Measurements from ENCODE around the gene SEC16A. TPM values are rescaled to one million over a fixed set of nuclear protein-coding genes. Genes with fewer than 3 reads are reported as not detected.

The SEC16A gene
- total and polyA plus RNA-seq, 3 donors from 2014 or later: 67.8 to 103 (median 90.4) TPM

- WGBS, 2 donors: 0% methylated on average over 1 to 42 of the region's 63 CpGs
- DNase-seq: peak; percentile 91
- Histone ChIP-seq H3K27me3 (no peaks in the 10 kb centered on the region), H3K4me1 (peaks cover 26% of the 10 kb centered on the region), H3K36me3 (ENCODE audit: low read depth, missing control alignments) (no peaks in the 10 kb centered on the region), H3K4me3 (peak overlapping the region; percentile 95 to 100), H3K9me3 (no peaks in the 10 kb centered on the region), H3K27ac (peak overlapping the region; percentile 97 to 100)
- intact Hi-C loops (cut with DNase I; ENCODE audit: low total_unique reads): no loop called here
- TF ChIP-seq, protein P1, sequence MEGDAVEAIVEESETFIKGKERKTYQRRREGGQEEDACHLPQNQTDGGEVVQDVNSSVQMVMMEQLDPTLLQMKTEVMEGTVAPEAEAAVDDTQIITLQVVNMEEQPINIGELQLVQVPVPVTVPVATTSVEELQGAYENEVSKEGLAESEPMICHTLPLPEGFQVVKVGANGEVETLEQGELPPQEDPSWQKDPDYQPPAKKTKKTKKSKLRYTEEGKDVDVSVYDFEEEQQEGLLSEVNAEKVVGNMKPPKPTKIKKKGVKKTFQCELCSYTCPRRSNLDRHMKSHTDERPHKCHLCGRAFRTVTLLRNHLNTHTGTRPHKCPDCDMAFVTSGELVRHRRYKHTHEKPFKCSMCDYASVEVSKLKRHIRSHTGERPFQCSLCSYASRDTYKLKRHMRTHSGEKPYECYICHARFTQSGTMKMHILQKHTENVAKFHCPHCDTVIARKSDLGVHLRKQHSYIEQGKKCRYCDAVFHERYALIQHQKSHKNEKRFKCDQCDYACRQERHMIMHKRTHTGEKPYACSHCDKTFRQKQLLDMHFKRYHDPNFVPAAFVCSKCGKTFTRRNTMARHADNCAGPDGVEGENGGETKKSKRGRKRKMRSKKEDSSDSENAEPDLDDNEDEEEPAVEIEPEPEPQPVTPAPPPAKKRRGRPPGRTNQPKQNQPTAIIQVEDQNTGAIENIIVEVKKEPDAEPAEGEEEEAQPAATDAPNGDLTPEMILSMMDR (IDR thresholded peaks at IDR 0.05): peak in 1 of 3 experiments; percentile 15
- no peak for TF ChIP-seq POLR2A (IDR thresholded peaks at IDR 0.05)
Measured at GRCh38 chr9:136483589-136484152, 831 bp upstream of the SEC16A start.

GRCh38 chr9:136482046-136482792, 621 bp downstream of the SEC16A start:
- no peak for DNase-seq
- Histone ChIP-seq H3K4me3 (peak overlapping the region; percentile 95 to 100), H3K9me3 (no peaks in the 10 kb centered on the region), H3K4me1 (peaks cover 26% of the 10 kb centered on the region), H3K27ac (peak overlapping the region; percentile 97 to 100), H3K27me3 (no peaks in the 10 kb centered on the region), H3K36me3 (ENCODE audit: low read depth, missing control alignments) (no peaks in the 10 kb centered on the region)
- 0 to 1% methylated on average over 19 to 39 of the region's 39 CpGs for WGBS, 2 donors
- intact Hi-C loops (cut with DNase I; ENCODE audit: low total_unique reads): no loop called here
- TF ChIP-seq, protein P1 (IDR thresholded peaks at IDR 0.05): no peak
- TF ChIP-seq POLR2A (IDR thresholded peaks at IDR 0.05): no peak

GRCh38 chr9:136481558-136481957, 1.3 kb downstream of the SEC16A start:
- Histone ChIP-seq H3K4me1 (peaks cover 26% of the 10 kb centered on the region), H3K4me3 (no peak overlapping the region), H3K9me3 (no peaks in the 10 kb centered on the region), H3K27me3 (no peaks in the 10 kb centered on the region), H3K36me3 (ENCODE audit: low read depth, missing control alignments) (no peaks in the 10 kb centered on the region), H3K27ac (no peak overlapping the region)
- intact Hi-C loops (cut with DNase I; ENCODE audit: low total_unique reads): no loop called here
- TF ChIP-seq POLR2A (IDR thresholded peaks at IDR 0.05): no peak
- TF ChIP-seq, protein P1 (IDR thresholded peaks at IDR 0.05): no peak
- WGBS, 2 donors: 20 to 35% methylated on average over 5 of the region's 5 CpGs
- DNase-seq: no peak

- intact Hi-C loops (cut with DNase I; ENCODE audit: low total_unique reads): no loop called here
- H3K4me1 ChIP-seq: peaks cover 4% of the 10 kb centered on the region
- WGBS, 2 donors: 80 to 86% methylated on average over 25 of the region's 25 CpGs
- no peak overlapping the region for H3K27ac ChIP-seq
- DNase-seq: no peak
- no peaks in the 10 kb centered on the region for H3K27me3 ChIP-seq
- H3K4me3 ChIP-seq: no peak overlapping the region
- H3K36me3 ChIP-seq (ENCODE audit: low read depth, missing control alignments): no peaks in the 10 kb centered on the region
- H3K9me3 ChIP-seq: no peaks in the 10 kb centered on the region
- no peak for TF ChIP-seq POLR2A (IDR thresholded peaks at IDR 0.05)
- TF ChIP-seq, protein P1 (IDR thresholded peaks at IDR 0.05): no peak
Measured at GRCh38 chr9:136476369-136477150, 6.3 kb downstream of the SEC16A start.
